ENCODE results near the gene NKD1. TPM values are rescaled to one million over a fixed set of nuclear protein-coding genes. Genes with fewer than 3 reads are reported as not detected.

NKD1 gene
- polyA plus RNA-seq, 1 experiment: 0.11 TPM

DNA sequence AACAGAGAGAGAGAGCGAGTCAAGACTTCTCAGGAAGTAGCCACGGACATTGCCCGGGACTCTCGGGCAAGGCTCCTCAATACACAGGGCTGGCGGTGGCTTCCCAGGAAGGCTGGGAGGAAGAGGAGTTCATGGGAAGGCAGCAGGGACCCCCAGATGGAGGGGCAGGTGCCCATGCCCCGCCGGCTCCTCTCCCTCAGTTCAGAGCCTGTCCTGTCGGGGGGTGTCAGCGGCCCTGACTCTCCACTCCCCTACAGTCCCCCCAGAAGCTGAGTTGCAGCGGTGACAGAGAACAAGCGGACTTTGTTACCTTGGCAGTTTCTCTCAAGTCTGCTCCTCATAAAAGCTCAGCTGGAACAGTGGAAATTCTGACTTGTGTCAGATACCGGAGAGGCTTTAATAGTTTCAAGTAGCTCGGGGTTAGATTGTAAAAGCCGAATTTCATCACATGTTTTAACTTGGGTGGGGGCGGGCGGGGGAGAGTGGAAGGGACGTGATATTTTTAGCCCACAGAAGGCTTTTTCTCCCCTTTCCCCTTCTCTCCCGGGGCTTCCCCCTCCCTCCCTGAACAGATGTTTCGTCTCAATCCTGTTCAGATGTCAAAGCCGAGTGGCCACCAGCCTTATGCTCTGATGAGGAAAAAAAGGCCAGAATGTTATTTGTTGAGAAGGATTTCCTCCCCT is 65.2 kb downstream of the NKD1 start:
- TF ChIP-seq, protein P1, sequence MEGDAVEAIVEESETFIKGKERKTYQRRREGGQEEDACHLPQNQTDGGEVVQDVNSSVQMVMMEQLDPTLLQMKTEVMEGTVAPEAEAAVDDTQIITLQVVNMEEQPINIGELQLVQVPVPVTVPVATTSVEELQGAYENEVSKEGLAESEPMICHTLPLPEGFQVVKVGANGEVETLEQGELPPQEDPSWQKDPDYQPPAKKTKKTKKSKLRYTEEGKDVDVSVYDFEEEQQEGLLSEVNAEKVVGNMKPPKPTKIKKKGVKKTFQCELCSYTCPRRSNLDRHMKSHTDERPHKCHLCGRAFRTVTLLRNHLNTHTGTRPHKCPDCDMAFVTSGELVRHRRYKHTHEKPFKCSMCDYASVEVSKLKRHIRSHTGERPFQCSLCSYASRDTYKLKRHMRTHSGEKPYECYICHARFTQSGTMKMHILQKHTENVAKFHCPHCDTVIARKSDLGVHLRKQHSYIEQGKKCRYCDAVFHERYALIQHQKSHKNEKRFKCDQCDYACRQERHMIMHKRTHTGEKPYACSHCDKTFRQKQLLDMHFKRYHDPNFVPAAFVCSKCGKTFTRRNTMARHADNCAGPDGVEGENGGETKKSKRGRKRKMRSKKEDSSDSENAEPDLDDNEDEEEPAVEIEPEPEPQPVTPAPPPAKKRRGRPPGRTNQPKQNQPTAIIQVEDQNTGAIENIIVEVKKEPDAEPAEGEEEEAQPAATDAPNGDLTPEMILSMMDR (IDR thresholded peaks at IDR 0.05; ENCODE audit: insufficient read depth, low read depth, low read length): no peak
- Histone ChIP-seq H3K4me3 (ENCODE audit: low read depth, low read length) (no peak overlapping the region), H3K27me3 (ENCODE audit: control insufficient read depth, insufficient read depth, low read length) (peaks cover 10% of the 10 kb centered on the region), H3K36me3 (ENCODE audit: control insufficient read depth, insufficient read depth, low read length) (no peaks in the 10 kb centered on the region)
- no peak for DNase-seq (ENCODE audit: low read depth)
- CTCF ChIA-PET: interaction anchor here (1.0 to 1.1 kb wide), 2 partner anchors 19 to 30 kb away, joined by 3 read pairs; no protein-coding TSS in a partner anchor
- POLR2A ChIA-PET: no interaction called here

DNA sequence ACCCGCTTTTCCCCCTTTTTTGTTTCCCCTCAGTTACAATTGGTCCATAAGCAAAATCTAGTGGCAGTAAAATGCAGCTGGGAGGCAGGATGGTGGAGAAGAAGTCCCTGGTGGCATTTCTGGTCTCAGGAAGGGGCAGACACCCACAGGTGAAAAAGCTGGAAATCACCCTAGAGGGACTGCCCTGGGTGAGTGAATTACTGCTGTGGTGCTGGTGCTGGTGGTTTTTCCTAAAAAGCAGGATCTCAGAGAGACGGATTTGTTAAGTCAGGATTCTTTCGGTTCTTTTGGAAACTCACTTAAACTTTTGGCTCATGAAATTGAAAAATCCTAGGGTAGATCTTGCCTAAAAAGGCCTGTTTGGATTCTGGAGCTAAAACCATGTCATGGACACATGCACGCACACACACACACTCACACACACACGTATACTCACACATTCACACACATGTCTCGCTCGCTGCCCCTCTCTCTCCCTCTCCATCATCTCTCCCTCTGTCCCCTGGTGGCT is 65.8 kb downstream of the NKD1 start:
- Histone ChIP-seq H3K27me3 (ENCODE audit: control insufficient read depth, insufficient read depth, low read length) (peaks cover 10% of the 10 kb centered on the region), H3K4me3 (ENCODE audit: low read depth, low read length) (no peak overlapping the region), H3K36me3 (ENCODE audit: control insufficient read depth, insufficient read depth, low read length) (no peaks in the 10 kb centered on the region)
- no peak for DNase-seq (ENCODE audit: low read depth)
- ChIA-PET CTCF (interaction anchor here (0.8 to 1.6 kb wide), 3 partner anchors 12 to 29 kb away, joined by 3 to 5 read pairs (median 3); no protein-coding TSS in a partner anchor), POLR2A (no interaction called here)
- TF ChIP-seq, protein P1 (IDR thresholded peaks at IDR 0.05; ENCODE audit: insufficient read depth, low read depth, low read length): no peak

DNA sequence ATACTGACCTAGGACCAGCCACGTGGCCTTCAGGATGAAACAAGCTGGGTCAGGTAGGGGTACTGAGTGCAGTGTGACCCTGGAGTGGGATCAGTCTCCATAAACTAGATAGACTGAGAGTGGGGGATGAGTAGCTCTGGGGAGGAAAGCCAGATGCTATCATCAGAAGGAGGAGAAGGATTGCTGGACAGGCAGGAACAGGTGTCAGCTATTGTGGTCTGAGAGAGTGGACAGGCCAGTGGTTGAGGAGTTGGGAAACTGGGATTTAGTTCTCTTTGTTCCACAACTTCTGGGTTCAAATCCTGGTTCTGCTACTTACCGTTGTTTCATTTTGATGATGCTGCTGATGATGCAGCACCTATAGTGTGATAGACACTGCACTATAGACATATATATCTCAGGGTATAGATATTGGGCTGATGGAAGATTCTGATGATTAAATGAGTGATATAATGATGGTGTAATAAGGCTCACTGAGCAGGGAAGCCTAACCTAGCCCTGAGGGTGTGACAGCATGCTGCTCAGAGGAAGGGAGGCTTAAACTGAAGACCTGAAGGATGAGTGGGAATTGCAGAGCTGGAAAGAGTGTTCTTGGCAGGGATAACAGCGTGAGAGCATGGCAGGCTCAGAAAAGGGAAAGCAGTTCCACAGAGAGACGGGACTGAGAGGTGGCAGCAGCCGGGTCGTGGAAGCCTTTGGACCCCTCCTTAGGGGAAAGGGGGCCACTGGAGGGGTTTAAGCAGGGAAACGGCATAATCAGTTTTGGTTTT is 66.9 kb downstream of the NKD1 start:
- no peak for DNase-seq (ENCODE audit: low read depth)
- Histone ChIP-seq H3K27me3 (ENCODE audit: control insufficient read depth, insufficient read depth, low read length) (peaks cover 8% of the 10 kb centered on the region), H3K4me3 (ENCODE audit: low read depth, low read length) (no peak overlapping the region), H3K36me3 (ENCODE audit: control insufficient read depth, insufficient read depth, low read length) (no peaks in the 10 kb centered on the region)
- ChIA-PET POLR2A (no interaction called here), CTCF (interaction anchor here (0.9 to 1.6 kb wide), 4 partner anchors 13 to 191 kb away, joined by 3 to 5 read pairs (median 3); no protein-coding TSS in a partner anchor)
- TF ChIP-seq, protein P1 (IDR thresholded peaks at IDR 0.05; ENCODE audit: insufficient read depth, low read depth, low read length): no peak

DNA sequence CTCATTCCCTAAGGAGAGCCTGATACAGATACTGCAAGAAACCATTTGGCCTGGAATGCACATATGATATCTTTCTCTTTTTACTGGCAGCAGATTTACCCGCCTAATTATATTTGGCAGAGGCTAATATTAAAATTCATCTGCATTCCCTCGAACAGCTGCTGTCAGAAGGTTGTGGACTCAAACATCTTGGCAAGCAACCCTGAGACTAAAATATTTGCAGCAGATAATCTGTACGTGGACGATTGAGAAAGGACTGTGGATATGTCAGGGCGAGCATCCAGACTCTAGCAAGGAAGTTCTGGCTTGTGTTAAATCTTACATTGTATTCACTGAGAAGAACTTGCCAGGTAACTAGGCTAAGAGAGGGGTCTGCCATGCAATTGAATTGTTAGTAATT is 67.7 kb downstream of the NKD1 start:
- Histone ChIP-seq H3K36me3 (ENCODE audit: control insufficient read depth, insufficient read depth, low read length) (no peaks in the 10 kb centered on the region), H3K27me3 (ENCODE audit: control insufficient read depth, insufficient read depth, low read length) (peaks cover 8% of the 10 kb centered on the region), H3K4me3 (ENCODE audit: low read depth, low read length) (no peak overlapping the region)
- POLR2A ChIA-PET: no interaction called here
- DNase-seq (ENCODE audit: low read depth): no peak
- TF ChIP-seq, protein P1 (IDR thresholded peaks at IDR 0.05; ENCODE audit: insufficient read depth, low read depth, low read length): no peak
- CTCF ChIA-PET: interaction anchor here (1.1 to 1.3 kb wide), 2 partner anchors 14 to 190 kb away, joined by 3 to 5 read pairs; no protein-coding TSS in a partner anchor

DNA sequence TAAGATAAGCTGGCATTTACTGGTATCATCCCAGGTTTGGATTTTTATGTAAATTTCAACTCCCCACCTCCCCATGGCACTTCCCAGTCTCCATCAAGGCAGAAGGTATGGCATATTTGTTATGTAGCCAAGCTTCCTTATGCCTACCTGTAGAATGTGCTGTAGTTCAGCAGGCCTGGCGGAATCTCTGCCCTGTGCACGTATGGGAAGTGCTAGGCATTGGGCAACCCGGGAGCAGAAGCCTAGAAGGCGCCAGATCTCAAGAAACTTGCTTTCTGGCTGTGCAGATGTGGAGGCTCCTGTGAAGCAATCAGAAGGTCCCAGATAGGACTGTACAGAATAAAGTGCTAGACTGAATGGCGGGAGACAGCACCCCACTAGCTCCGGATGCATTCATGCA is 68.2 kb downstream of the NKD1 start:
- Histone ChIP-seq H3K27me3 (ENCODE audit: control insufficient read depth, insufficient read depth, low read length) (peaks cover 8% of the 10 kb centered on the region), H3K36me3 (ENCODE audit: control insufficient read depth, insufficient read depth, low read length) (no peaks in the 10 kb centered on the region), H3K4me3 (ENCODE audit: low read depth, low read length) (no peak overlapping the region)
- POLR2A ChIA-PET: no interaction called here
- CTCF ChIA-PET: interaction anchor here (1.1 kb wide), 1 partner anchor 13 kb away, joined by 3 read pairs; no protein-coding TSS in a partner anchor
- DNase-seq (ENCODE audit: low read depth): no peak
- TF ChIP-seq, protein P1 (IDR thresholded peaks at IDR 0.05; ENCODE audit: insufficient read depth, low read depth, low read length): no peak

All from BJ (cell line).